DND-41 (cell line): ENCODE measurements around the gene GDI1.

Experiments
- ATAC-seq: fragments of 200-7000 bp; cut with Tn5 transposase; 3 replicates; pipeline ENCODE4 v1.9.1; 2021; ENCODE audit warnings: low read depth; ENCODE audit not compliant: insufficient read depth
- DNase-seq: peaks from one replicate; pipeline ENCODE4 v3.0.0-alpha.2; 2020
- H2AFZ ChIP-seq: 2 replicates; pipeline ENCODE4 v1.6.0; 2012; ENCODE audit warnings: low read depth, low read length
- H3K27ac ChIP-seq: 2 replicates; pipeline ENCODE4 v1.5.1; 2012; ENCODE audit warnings: low read length, inconsistent platforms
- H3K27me3 ChIP-seq: fragments of 200-600 bp; sonication (generic); 2 replicates; pipeline ENCODE4 v1.6.0; 2012; ENCODE audit warnings: low read length, mild to moderate bottlenecking, inconsistent platforms; ENCODE audit not compliant: insufficient read depth, poor library complexity
- H3K36me3 ChIP-seq: 2 replicates; pipeline ENCODE4 v1.5.1; 2012; ENCODE audit warnings: low read length, inconsistent platforms; ENCODE audit not compliant: insufficient read depth
- H3K4me1 ChIP-seq: 2 replicates; pipeline ENCODE4 v1.5.1; 2012; ENCODE audit warnings: mild to moderate bottlenecking, low read length; ENCODE audit not compliant: insufficient read depth
- H3K4me2 ChIP-seq: 2 replicates; pipeline ENCODE4 v1.6.0; 2012; ENCODE audit warnings: mild to moderate bottlenecking, moderate library complexity, low read length, inconsistent platforms; ENCODE audit not compliant: insufficient read depth
- H3K4me3 ChIP-seq, 2 experiments: fragments of 200-600 bp in 1 of 2; shearing (Covaris generic) in 1 of 2; 2 replicates each; pipeline ENCODE4 v1.5.1; 2012 to 2016; ENCODE audit warnings: inconsistent platforms in 2 of 2, low read length in 2 of 2, mild to moderate bottlenecking in 2 of 2, low read depth in 1 of 2, moderate library complexity in 1 of 2
- H3K79me2 ChIP-seq: 2 replicates; pipeline ENCODE4 v1.6.0; 2012; ENCODE audit warnings: low read length, inconsistent platforms; ENCODE audit not compliant: insufficient read depth
- H3K9ac ChIP-seq: 2 replicates; pipeline ENCODE4 v1.6.0; 2012; ENCODE audit warnings: low read depth, mild to moderate bottlenecking, inconsistent platforms, low read length, moderate library complexity
- H3K9me3 ChIP-seq: 2 replicates; pipeline ENCODE4 v1.5.1; 2012; ENCODE audit warnings: low read length, moderate library complexity, mild to moderate bottlenecking, inconsistent platforms; ENCODE audit not compliant: insufficient read depth, severe bottlenecking
- H4K20me1 ChIP-seq: 2 replicates; pipeline ENCODE4 v1.6.0; 2012; ENCODE audit warnings: low read length; ENCODE audit not compliant: insufficient read depth
- EZH2 ChIP-seq: IDR thresholded peaks from 3 replicates; pipeline ENCODE4 v1.6.1; 2012; ENCODE audit warnings: borderline replicate concordance, low read depth, mild to moderate bottlenecking, moderate library complexity, low read length, inconsistent platforms; ENCODE audit not compliant: severe bottlenecking
- TF ChIP-seq, protein P1 (sequence below): IDR thresholded peaks from 2 replicates; pipeline ENCODE4 v1.5.1; 2012; ENCODE audit warnings: borderline replicate concordance, low read length, moderate library complexity, mild to moderate bottlenecking; ENCODE audit not compliant: poor library complexity, severe bottlenecking; ENCODE audit errors: extremely low read depth

The GDI1 gene

DNA sequence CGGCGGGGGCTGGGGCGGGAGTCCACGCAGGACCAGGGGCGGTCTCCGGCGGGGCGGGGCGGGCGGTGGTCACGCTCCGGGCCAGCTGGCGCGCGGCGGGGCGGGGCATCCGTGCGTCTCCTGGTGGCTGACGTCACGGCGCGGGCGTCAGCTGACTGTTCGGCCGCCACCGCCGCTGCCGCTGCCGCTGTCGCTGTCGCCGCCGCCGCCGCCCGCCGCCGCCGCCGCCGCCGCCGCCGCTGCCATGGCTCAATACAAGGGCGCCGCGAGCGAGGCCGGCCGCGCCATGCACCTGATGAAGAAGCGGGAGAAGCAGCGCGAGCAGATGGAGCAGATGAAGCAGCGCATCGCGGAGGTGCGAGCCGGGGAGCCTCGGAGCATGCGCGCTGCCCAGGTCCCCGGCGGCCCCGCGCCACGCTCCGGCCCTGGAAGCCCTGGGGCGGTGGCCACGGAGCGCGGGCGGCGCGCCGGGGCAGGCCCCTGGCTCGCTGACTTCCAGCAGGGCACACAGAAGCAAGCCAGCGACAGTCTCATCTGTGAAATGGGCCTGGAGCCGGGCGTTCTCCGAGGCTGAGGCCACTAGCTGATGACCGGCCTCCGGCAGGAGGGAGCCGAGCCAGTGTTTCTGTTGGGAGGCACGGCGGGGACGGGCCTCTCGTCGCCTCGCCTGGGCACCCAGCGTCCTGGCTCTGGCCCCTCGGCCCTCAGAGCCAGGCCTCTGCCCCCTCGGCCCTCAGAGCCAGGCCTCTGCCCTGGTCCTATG is 7.2 kb downstream of the GDI1 start, which contains the start of gene FAM50A:
FAM50A (plus strand) TSS at position 150 of the 763 bp plus-strand sequence; CDS start at position 245, 95 bp downstream.
- Histone ChIP-seq H3K79me2 (peaks cover 10% of the 10 kb centered on the region), H3K9me3 (no peaks in the 10 kb centered on the region), H3K4me2 (peak within 1 kb of the TSS; percentile 66), H3K4me3 (peak within 1 kb of the TSS in 1 of 2 experiments; percentile 54; a peak in 2 of 4 replicates), H3K4me1 (peaks cover 17% of the 10 kb centered on the region), H2AFZ (peak within 1 kb of the TSS; percentile 39), H4K20me1 (peaks cover 15% of the 10 kb centered on the region; the same call in 1 of the 2 replicates), H3K27me3 (no peaks in the 10 kb centered on the region), H3K36me3 (peaks cover 32% of the 10 kb centered on the region), H3K9ac (peak within 1 kb of the TSS; percentile 60; the same call in 1 of the 2 replicates), H3K27ac (no peak within 1 kb of the TSS)
- DNase-seq (peak; percentile 57), ATAC-seq (peak; percentile 74)
- TF ChIP-seq, protein P1, sequence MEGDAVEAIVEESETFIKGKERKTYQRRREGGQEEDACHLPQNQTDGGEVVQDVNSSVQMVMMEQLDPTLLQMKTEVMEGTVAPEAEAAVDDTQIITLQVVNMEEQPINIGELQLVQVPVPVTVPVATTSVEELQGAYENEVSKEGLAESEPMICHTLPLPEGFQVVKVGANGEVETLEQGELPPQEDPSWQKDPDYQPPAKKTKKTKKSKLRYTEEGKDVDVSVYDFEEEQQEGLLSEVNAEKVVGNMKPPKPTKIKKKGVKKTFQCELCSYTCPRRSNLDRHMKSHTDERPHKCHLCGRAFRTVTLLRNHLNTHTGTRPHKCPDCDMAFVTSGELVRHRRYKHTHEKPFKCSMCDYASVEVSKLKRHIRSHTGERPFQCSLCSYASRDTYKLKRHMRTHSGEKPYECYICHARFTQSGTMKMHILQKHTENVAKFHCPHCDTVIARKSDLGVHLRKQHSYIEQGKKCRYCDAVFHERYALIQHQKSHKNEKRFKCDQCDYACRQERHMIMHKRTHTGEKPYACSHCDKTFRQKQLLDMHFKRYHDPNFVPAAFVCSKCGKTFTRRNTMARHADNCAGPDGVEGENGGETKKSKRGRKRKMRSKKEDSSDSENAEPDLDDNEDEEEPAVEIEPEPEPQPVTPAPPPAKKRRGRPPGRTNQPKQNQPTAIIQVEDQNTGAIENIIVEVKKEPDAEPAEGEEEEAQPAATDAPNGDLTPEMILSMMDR: no peak
- TF ChIP-seq EZH2: no peak

DNA sequence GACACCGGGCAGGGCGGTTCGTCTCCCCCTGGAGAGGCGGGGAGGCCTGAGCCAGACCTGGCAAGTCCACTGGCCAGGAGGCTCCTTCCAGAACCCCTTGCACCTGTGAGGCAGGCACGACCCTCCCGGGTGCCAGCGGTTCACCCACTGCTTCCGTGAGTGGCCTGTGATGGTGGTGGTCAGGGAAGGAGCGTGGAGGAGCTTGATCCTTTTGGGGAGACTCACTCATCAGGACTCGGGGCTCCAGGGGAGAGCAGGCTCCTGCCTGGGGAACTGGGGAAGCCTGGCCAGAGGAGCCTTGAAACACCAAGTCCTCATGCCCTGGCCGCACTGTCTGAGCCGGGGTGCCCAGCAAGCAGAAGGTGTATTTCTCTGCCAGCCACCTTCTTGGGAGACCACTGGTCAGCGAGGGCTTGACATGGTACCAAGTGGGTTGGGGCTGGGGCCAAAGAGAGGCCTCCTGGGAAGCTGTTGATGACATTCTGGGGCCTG is 7.8 kb downstream of the GDI1 start:
- peak overlapping the region; percentile 60; the same call in 1 of the 2 replicates for H3K9ac ChIP-seq
- peaks cover 6% of the 10 kb centered on the region; the same call in 1 of the 2 replicates for H3K79me2 ChIP-seq
- H3K4me3 ChIP-seq: peak overlapping the region in 1 of 2 experiments; percentile 54; a peak in 2 of 4 replicates
- no peaks in the 10 kb centered on the region for H3K9me3 ChIP-seq
- H2AFZ ChIP-seq: no peak overlapping the region
- peak overlapping the region; percentile 66 for H3K4me2 ChIP-seq
- peaks cover 13% of the 10 kb centered on the region; the same call in 1 of the 2 replicates for H4K20me1 ChIP-seq
- TF ChIP-seq EZH2: no peak
- TF ChIP-seq, protein P1: no peak
- H3K27me3 ChIP-seq: no peaks in the 10 kb centered on the region
- H3K4me1 ChIP-seq: peaks cover 17% of the 10 kb centered on the region
- DNase-seq (no peak), ATAC-seq (no peak)
- no peak overlapping the region for H3K27ac ChIP-seq
- H3K36me3 ChIP-seq: peaks cover 28% of the 10 kb centered on the region

DNA sequence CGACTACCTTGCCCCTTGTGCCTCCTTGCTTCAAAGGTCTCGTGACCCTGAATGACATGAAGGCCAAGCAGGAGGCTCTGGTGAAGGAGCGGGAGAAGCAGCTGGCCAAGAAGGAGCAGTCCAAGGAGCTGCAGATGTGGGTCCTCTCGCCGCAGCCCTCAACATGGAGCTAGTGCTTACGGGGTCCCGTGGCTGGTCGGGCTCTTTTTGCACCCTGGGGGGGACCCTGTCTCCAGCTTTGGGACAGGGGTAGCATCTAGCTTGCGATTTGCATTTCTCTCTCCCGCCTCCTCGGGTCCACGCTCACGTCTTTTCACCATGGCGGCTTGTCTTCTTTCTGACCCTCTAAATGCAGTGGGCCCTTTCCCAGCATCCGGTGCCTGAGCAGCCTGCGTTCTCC is 8.8 kb downstream of the GDI1 start:
- H3K36me3 ChIP-seq: peaks cover 18% of the 10 kb centered on the region
- peaks cover 17% of the 10 kb centered on the region for H3K4me1 ChIP-seq
- H3K27ac ChIP-seq: no peak overlapping the region
- H3K79me2 ChIP-seq: no peaks in the 10 kb centered on the region
- no peak for TF ChIP-seq EZH2
- TF ChIP-seq, protein P1: no peak
- H3K9ac ChIP-seq: no peak overlapping the region
- no peak overlapping the region for H3K4me2 ChIP-seq
- no peak for DNase-seq
- no peak for ATAC-seq
- no peak overlapping the region for H2AFZ ChIP-seq
- H3K9me3 ChIP-seq: no peaks in the 10 kb centered on the region
- H3K4me3 ChIP-seq: no peak overlapping the region
- H4K20me1 ChIP-seq: peaks cover 6% of the 10 kb centered on the region; the same call in 1 of the 2 replicates
- no peaks in the 10 kb centered on the region for H3K27me3 ChIP-seq
